HG02763 (cell line): ENCODE measurements around the gene CHST6.
"Not testable (repeated sequence)": the region's sequence is repeated elsewhere in the genome, so short reads cannot be mapped to it uniquely, and the experiment has no call there.

ENCODE experiments used
- ATAC-seq: cut with Tn5 transposase; IDR thresholded peaks from one replicate; pipeline ENCODE4 v1.9.1; 2021; ENCODE audit warnings: mild to moderate bottlenecking, moderate library complexity; ENCODE audit not compliant: unreplicated experiment

CHST6 gene

DNA sequence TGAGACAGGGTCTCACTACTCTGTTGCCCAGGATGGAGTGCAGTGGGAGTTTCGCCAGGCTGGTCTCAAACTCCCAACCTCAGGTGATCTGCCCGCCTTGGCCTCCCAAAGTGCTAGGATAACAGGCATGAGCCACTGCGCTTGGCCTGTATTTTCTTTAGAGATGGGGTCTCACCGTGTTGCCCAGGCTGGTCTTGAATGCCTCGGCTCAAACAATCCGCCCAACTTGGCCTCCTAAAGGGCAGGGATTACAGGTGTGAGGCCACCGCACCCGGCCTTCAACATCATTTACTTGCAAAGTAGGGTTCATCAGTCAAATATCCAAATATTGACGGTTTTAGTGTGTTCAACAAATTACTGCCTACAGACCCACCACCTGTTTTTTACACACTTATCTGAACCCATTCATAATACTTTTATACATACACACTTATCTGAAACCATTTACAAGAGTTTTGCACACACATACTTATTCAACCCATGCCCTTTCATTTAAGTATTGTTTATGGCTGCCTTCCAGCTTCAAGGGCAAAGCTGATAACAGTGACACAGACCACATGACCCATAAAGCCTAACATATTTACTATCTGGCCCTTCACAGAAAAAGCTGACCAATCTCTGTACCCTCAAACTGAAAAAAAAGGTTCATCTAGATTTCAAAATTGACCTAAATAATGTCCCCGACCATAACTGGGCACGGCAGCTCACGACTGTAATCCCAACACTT lies 42.6 kb downstream of the CHST6 start:
- no peak for ATAC-seq

DNA sequence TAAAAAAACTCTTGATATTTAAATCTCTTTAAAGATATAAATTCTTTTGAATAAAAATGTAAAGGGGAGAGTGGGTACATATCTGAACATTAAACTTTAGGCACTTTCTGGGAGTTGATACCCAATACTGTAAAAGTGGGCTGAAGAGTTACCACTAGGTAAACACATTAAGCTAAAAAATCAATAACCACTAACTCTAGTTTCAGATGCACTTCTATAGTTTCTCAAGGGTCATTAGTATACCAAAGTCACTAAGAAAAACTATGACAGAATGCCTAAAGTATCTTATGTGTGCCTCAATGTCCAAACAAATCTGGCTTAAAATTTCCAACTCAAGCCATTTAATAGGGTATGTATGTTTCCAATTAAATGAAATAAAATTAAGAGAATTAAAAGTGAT lies 48.8 kb downstream of the CHST6 start:
- ATAC-seq, result no peak

DNA sequence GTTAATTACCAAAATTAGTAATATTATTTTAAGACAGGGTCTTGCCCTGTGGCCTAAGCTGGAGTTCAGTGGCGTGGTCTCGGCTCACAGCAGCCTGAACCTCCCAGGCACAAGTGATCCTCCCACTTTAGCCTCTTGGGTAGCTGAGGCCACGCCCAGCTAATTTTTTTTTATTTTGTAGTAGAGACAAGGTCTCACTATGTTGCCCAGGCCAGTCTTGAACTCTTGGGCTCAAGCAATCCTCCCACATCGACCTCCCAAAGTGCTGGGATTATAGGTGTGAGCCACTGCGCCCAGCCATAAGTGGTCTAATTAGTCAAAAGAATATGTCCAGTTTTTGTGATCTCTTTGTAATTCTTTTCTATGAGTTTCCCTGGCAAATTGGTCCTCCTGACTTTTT lies 49.9 kb downstream of the CHST6 start:
- no peak for ATAC-seq

DNA sequence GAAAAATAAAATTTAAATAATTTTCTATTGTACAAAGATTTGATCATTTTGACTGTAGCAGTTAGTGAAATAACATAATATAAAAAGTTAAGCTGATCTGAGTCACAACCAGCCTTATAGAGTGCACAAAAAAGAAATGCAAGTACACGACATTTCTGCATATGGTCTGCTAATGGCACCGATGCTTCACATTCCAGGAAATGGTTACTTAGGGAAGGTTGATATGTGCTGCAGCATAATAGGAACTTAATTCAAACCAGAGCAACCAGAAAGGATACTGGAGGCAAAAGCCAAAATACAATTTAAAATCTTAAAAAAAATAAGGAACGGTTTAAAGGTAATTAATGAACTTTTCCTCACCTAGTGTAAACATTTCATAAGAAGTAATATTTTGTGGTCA lies 51.9 kb downstream of the CHST6 start:
- ATAC-seq, result no peak

DNA sequence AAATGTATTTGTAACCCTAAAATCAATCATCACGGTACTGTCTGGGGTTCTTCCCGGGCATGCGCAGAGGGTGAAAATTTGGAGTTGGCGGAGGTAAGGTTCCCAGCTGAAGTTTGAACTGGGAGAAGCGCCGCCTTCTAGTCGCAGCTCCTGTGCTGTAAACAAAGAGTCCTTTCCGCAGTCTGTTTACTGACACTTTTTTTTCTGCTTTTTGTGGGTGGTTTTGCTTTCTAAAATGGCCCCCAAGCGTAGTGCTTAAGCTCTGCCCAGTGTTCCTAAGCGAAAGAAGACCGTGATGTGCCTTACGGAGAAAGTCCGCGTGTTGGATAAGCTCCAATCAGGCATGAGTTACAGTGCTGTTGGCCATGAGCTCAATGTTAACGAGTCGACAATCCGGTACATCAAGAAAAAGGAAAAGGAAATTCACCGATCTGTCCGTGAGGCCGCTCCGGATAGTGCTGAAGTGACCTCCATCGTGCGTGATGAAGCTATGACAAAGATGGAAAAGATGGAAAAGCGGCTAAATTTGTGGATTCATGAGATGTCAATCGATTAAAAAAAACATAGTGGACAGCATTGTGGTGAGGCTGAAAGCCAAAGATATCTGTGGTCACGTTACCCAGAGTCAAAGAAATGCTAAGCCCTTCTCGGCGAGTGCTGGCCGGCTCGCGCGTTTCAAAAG lies 61.4 kb downstream of the CHST6 start:
- ATAC-seq, result peak; percentile 77

DNA sequence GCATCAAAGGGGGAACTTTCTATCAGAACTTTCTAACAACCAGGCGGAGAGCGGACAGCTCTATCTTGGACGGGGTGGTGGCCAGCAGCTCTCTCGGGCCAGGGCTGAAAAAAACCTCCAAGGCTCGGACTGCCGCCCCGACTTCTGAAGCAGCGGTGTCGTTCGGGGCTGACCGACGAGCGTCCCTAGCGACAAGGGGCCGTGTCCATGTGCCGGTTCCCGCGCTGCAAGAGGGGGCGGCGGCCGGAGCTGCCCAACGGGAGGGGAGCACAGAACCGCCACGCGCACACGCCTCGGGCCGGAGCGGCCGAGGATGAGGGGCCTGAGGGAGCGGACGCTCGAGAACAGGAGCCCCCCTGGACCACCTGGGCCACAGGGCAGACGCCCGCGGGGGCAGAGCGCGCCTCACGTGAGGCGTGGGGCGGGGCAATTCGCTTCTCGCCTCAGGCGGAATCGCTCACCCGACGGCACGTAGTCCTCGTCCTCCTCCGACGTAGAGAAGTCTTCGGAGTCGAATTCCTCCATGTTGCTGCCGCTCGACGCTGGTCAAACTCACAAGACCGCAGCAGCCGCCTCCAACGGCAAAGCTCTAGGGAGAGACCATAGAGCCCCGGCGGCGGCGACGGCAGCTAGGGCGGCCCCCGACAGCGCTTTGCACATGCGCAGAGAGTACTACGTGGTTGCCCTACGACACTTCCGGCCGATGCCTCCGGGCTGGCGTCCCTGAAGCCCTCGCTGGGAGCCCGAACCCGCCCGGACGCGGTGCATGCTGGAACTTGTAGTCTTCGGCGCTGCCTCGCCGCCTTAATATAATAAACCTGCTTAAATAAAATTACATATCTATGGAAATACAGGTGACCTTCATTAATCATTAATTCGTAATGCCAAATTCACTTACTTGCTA lies 62.2 kb downstream of the CHST6 start, which contains the start of gene CFDP1:
Gene CFDP1 (minus strand): TSS at position 676 of the 904 bp plus-strand sequence. CDS start 151 bp downstream, at position 525.
- peak; percentile 93 for ATAC-seq

DNA sequence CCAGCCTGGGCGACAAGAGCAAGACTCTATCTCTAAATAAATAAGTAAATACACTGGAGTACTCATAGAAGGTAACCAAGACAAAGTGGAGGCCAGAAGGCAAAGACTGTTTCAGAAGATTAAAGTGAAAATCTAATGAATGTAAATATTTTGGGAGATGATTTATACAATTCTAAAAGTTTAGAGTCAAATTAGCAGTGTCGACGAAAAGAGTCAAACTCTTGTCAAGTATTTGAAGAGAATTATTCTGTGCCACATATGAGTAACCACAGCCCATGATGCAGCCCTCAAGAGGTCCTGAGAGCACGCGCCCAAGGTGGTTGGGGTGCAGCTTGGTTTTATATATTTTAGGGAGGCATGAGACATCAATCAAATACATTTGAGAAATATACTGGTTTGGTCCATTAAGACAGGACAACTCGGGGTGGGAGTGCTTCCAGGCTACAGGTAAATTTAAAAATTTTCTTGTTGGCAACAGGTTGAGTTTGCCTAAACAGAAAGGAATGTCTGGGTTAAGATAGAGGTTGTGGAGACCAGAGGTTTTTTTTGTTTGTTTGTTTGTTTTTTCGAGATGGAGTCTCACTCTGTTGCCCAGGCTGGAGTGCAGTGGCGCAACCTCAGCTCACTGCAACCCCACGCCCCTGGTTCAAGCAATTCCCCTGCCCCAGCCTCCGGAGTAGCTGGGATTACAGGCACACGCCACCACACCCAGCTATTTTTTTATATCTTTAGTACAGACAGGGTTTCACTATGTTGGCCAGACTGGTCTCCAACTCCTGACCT lies 65.4 kb downstream of the CHST6 start:
- ATAC-seq, result no peak

DNA sequence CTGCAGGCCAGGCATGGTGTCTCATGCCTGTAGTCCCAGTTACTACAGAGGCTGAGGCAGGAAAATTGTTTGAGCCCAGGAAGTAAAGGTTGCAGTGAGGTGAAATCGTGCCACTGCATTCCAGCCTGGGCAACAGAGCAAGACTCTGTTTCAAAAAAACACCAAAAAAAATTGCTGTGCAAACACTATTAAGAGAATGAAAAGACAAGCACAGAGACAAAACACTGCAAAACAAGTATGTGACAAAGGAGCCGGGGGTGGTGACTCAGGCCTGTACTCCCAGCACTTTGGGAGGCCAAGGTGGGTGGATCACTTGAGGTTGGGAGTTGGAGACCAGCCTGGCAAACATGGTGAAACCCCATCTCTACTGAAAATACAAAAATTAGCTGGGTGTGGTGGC lies 68.7 kb downstream of the CHST6 start:
- not testable (repeated sequence) for ATAC-seq

DNA sequence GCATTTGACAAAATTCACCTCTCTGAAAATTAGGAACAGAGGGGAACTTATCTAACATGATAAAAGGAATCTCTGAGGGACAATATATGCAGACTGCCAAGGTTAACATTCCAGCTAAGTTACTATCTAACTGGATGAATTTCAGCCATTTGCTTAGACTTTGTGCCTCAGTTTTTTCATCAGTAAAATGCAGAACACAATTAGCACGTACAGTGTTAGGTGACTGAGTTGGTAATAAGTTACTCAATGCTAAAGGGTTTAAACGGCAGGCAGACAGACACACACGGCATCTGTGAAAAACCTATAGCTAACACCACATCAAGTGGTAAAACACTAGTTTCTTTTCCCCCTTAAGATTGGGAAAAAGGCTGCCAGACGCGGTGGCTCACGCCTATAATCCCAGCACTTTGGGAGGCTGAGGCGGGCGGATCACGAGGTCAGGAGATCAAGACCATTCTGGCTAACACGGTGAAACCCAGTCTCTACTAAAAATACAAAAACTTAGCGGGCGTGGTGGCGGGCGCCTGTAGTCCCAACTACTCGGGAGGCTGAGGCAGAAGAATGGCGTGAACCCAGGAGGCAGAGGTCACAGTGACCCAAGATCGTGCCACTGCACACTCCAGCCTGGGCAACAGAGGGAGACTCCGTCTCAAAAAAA lies 71.0 kb downstream of the CHST6 start:
- ATAC-seq, result not testable (repeated sequence)

DNA sequence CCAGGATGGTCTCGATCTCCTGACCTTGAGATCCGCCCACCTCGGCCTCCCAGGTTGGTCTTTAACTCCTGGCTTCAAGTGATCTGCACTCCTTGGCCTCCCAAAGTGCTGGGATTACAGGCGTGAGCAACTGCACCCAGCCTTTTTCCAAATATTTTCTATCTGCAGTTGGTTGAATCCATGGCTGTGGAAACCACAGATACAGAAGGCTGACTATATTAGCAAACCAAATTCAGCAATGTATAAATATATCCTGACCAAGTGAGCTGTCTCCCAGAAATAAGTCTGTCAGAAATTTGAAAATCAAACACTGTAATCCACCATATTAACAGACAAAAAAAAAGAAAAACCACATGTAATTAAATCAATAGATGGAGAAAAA lies 71.5 kb downstream of the CHST6 start:
- ATAC-seq, result no peak
